Measurements from ENCODE around the gene NTN1. TPM values are rescaled to one million over a fixed set of nuclear protein-coding genes. Genes with fewer than 3 reads are reported as not detected.

NTN1 gene
- total RNA-seq, 4 donors from 2014 or later = 3.3 to 19.2 (median 10.4) TPM

- Histone ChIP-seq H3K36me3 (no peaks in the 10 kb centered on the region), H3K4me1 (no peaks in the 10 kb centered on the region), H3K27me3 (no peaks in the 10 kb centered on the region), H3K4me3 (no peak overlapping the region), H3K9me3 (no peaks in the 10 kb centered on the region), H3K27ac (no peak overlapping the region)
- TF ChIP-seq CTCF (IDR thresholded peaks at IDR 0.05) (no peak), POLR2A (IDR thresholded peaks at IDR 0.05) (no peak)
- intact Hi-C loops (cut with DNase I; ENCODE audit: low total_unique reads) = no loop called here
- DNase-seq = no peak
Observed at GRCh38 chr17:9219631-9220397, 198.5 kb downstream of the NTN1 start.

DNA sequence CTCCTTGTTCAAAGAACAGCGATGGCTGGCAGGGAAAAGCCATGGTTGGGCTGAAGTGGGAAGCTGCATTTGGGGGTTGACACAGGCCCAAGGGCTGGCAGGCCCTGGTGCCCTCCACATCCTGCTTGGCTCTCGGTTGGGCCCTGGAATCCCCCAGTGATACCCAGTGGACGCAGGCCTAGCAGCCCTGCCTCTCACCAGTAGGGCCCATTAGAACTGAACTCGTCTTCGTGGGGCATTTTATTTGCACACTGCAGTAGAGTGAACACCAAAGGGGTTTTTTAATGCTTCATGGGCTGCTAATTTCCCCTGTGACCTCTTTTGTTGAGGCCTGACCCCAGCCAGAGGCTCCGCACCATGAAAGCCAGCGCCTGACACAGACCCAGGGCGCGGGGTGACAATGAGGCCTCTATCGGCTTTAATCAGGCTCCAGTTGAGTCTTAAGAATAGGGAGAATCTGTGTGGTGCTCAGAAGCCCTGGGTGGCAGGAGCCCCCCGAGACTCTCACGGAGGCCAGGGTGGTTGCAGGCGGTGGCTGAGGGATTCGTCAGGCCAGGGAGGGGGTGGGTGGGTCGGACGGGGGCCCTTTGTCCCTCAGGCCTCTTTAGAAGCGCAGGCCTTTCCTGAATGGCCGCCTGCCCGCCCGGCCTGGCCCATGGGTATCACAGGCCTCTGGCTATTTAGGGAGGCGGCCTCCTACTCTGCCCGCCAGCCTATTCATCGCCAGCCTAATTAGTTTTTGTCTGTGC is 199.3 kb downstream of the NTN1 start:
- intact Hi-C loops (cut with DNase I; ENCODE audit: low total_unique reads) = no loop called here
- H3K9me3 ChIP-seq = no peaks in the 10 kb centered on the region
- DNase-seq = no peak
- TF ChIP-seq POLR2A (IDR thresholded peaks at IDR 0.05) (no peak), CTCF (IDR thresholded peaks at IDR 0.05) (no peak)
- no peaks in the 10 kb centered on the region for H3K27me3 ChIP-seq
- no peaks in the 10 kb centered on the region for H3K36me3 ChIP-seq
- no peak overlapping the region for H3K4me3 ChIP-seq
- H3K27ac ChIP-seq = no peak overlapping the region
- H3K4me1 ChIP-seq = no peaks in the 10 kb centered on the region

GRCh38 chr17:9221147-9221921 is 200.0 kb downstream of the NTN1 start:
- intact Hi-C loops (cut with DNase I; ENCODE audit: low total_unique reads) = no loop called here
- Histone ChIP-seq H3K4me1 (no peaks in the 10 kb centered on the region), H3K4me3 (no peak overlapping the region), H3K36me3 (no peaks in the 10 kb centered on the region), H3K27ac (no peak overlapping the region), H3K27me3 (no peaks in the 10 kb centered on the region), H3K9me3 (no peaks in the 10 kb centered on the region)
- TF ChIP-seq POLR2A (IDR thresholded peaks at IDR 0.05) (no peak), CTCF (IDR thresholded peaks at IDR 0.05) (no peak)
- DNase-seq = no peak

DNA sequence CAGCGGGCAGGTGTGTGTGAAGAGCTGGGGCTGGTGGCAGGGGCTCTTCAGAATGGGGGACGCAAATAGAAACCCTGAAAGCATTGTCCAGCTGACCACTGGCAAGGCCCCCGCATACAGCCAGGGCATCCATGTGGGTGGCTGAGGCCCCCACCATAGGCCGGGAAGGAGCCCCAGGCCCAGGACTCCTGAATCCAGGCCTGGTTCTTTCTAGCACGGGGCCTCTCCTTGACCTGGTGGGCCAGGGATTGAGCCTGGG is 200.5 kb downstream of the NTN1 start:
- no peak for DNase-seq
- H3K9me3 ChIP-seq = no peaks in the 10 kb centered on the region
- H3K27ac ChIP-seq = no peak overlapping the region
- H3K4me3 ChIP-seq = no peak overlapping the region
- H3K27me3 ChIP-seq = no peaks in the 10 kb centered on the region
- TF ChIP-seq CTCF (IDR thresholded peaks at IDR 0.05) = no peak
- TF ChIP-seq POLR2A (IDR thresholded peaks at IDR 0.05) = no peak
- intact Hi-C loops (cut with DNase I; ENCODE audit: low total_unique reads) = no loop called here
- no peaks in the 10 kb centered on the region for H3K36me3 ChIP-seq
- no peaks in the 10 kb centered on the region for H3K4me1 ChIP-seq

- TF ChIP-seq CTCF (IDR thresholded peaks at IDR 0.05) = no peak
- TF ChIP-seq POLR2A (IDR thresholded peaks at IDR 0.05) = no peak
- intact Hi-C loops (cut with DNase I; ENCODE audit: low total_unique reads) = no loop called here
- H3K27ac ChIP-seq = no peak overlapping the region
- H3K4me1 ChIP-seq = peaks cover 0 to 4% of the 10 kb centered on the region in 2 donors
- no peaks in the 10 kb centered on the region for H3K36me3 ChIP-seq
- no peak overlapping the region for H3K4me3 ChIP-seq
- no peaks in the 10 kb centered on the region for H3K27me3 ChIP-seq
- DNase-seq = no peak
- no peaks in the 10 kb centered on the region for H3K9me3 ChIP-seq
Observed at GRCh38 chr17:9223531-9223930, 202.2 kb downstream of the NTN1 start.

All from uterus (tissue), 4 donors.